HPDE6-E6E7 (cell line): ENCODE measurements around the gene SNAP47.

Source experiments
- DNase-seq: peaks from one replicate; pipeline ENCODE4 v3.0.0; 2011; ENCODE audit warnings: missing footprints; ENCODE audit errors: extremely low spot score

The SNAP47 gene

DNA sequence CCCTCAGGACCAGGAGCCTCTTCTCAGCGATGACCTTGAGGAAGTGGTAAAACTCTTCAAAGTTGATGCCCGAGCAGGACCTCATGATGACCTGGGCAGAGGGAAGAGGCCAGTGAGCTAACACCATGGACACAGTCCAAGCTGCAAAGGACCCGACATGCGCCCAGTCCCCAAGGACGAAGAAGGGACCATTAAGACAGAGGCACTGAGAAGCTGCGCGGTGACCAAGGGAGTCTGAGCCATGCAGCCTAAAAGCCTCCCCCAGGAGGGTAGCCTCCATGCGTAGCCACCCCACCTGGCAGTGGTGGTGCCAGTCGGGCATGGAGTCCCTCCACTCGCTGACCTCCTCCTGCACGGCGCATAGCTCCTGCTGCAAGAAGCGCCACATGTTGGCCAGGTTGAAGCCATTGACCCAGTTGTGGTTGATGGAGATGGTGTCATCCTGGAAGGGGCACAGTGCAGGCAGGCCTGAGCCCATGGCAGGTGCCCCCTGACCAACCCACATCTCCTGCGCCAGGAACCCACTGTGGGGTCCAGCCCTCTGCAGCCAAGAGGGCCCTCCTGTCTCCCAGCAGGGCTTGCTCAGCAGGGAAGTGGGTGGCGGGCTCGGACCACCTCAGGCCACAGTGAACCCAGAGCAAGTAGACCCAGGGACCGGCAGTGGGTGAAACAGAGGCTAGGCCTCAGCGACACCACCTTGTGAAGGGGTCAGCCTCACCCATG lies 2.5 kb upstream of the SNAP47 start:
- no peak for DNase-seq

GRCh38 chr1:227733309-227733705 lies 1.9 kb upstream of the SNAP47 start:
- DNase-seq = no peak

- no peak for DNase-seq
These were observed 1.3 kb upstream of the SNAP47 start for GRCh38 chr1:227733751-227734545.

GRCh38 chr1:227734546-227734855 lies 734 bp upstream of the SNAP47 start:
- no peak for DNase-seq

GRCh38 chr1:227735539-227736285 lies 477 bp downstream of the SNAP47 start:
- no peak for DNase-seq

DNA sequence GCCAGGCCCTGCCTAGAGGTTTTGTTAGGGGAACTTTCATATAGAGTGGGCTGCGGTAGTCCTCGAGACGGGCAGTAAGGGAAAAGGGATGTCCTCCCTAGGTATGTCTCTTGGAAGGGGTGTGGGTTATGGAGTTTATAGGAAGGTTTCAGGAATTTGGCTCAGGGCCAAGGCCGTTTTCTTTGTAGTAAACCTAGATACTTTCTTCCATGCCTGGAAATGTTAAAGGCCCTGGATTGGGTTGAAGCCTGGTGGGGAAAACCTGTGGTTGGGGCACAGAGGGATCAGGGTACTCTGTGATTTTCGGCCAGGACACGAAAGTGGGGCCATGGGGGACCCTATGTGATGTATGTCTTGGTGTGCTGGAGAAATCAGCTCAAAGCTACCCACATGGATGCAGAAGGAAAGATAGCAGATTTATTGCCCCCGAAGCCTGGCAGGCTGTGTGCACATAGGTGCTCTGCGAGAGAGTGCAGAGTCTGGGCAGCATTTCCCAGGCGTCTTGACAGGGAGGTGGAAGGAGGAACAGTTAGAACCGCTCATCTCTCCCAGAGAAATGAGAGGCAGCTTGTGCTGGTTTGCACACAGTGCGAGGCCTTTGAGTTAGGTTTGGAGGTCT lies 1.7 kb downstream of the SNAP47 start:
- no peak for DNase-seq

DNA sequence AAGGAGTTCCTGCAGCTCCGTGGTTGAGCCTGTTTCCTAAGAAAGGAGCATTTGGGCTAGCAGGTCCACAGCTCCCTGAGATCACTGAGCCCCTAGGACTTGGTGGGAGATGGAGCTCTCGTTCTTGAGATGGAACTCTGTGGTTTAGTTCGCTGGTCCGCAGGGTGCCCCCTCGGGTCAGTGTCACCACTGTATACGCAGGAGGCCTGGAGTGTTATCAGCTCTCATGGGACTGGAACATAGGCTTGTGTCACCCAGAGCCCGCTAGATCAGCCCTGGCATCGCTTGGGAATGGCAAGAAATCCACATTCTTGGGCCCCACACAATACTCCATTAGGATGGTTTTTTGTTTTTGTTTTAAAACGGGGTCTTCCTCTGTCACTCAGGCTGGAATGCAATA lies 3.6 kb downstream of the SNAP47 start:
- DNase-seq = no peak

DNA sequence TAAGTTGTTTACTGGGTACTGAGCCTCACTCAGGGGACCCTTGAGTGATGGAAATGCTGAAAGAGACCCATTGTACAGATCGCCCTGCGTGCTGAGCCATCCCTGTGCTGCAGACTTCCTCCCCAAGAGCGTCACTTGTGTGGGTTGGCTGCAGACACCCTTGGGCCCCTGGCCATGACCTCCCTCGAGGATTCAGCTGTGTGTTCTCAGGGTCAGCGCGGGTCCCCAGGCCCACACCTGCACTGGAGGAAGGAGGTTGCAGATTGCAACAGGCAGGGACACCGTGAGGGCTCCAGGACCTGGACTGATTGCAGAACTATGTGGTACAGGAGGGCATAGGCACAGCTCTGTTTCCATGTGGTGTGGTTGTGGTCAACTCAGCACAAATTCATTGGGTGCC lies 4.4 kb downstream of the SNAP47 start:
- DNase-seq = no peak

- no peak for DNase-seq
These were observed 5.2 kb downstream of the SNAP47 start for GRCh38 chr1:227740401-227740960.

DNA sequence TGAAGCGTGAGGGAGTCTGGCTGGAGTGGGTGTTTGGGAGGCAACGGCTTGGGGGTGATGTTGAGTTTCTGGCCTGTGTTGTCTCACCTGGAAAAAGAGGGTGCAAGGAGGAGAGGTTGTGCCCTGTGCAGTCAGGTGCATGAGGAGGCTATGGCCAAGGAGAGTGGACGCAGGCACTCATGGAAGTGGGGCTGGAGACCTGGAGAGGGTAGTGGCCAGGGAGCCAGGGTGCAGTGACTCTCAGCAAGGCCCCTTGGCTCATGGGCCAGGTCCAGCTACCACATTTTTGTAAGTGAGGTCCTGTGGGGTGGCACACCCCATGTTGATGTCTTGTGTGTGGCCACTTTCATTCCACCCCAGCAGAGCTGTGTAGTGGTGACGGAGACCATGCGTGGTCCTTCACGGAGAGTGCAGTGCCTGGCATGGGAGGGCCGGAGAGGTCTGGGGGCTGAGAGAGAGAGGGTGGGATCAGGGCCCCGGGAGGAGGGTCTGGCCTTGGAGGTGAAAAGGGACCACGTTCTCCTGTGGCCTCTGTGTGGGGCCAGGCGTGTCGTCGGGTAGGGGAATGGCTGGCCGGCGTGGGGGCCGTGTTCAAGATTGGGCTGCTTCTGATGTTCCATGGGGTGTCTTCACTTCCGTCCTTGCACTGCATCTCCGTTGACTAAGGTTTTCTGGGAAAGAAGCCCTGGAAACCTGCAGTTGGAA lies 6.1 kb downstream of the SNAP47 start:
- no peak for DNase-seq

DNA sequence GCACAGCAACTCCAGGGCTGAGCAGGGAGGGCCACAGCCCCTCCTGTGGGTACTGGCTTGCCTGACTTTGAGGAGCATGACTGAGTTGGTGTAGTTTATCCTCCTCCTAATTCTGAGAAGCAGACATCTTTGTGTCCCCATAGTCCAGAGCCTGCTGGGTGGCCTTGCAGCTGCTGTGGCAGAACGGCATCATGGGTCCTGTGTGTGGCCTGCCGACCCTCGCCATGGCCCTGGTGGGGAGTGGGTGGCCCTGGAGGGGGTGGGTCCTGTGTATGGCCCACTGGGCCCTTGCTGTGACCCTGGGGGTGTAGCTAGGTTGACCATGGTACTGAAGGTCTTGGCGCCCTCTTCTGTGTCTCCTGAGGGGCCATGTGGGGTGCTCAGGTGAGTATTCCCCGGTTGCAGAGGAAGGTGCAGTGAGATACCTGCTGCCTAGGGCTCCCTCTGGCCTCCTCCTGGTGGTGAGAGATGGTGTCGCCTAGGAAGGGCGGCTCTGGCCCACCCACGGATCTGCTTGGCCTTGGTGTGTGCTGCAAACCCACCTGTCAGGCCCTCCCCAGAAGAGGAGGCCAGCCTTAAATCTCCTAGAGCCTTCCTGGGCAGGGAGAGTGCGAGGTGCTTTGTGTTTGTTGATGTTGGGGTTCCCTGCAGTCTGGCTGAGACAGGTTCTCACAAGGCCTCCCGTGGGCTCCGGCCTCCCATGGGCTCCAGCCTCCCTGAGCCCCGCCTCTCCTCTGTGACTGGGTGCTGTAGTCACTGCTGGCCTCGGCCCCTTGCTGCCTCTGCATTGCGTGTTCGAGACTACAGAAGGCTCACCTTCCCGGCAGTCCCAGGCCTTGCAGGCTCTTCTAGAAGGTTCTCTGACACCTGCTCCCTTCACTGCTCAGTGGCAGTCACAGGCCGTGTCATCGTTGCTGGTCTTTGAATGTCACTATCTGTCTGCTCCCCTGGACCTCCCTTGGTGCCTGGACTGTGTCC lies 7.8 kb downstream of the SNAP47 start:
- DNase-seq = no peak

- no peak for DNase-seq
These were observed 9.4 kb downstream of the SNAP47 start for GRCh38 chr1:227744668-227745067.

GRCh38 chr1:227745568-227746265 lies 10.5 kb downstream of the SNAP47 start:
- DNase-seq = no peak

DNA sequence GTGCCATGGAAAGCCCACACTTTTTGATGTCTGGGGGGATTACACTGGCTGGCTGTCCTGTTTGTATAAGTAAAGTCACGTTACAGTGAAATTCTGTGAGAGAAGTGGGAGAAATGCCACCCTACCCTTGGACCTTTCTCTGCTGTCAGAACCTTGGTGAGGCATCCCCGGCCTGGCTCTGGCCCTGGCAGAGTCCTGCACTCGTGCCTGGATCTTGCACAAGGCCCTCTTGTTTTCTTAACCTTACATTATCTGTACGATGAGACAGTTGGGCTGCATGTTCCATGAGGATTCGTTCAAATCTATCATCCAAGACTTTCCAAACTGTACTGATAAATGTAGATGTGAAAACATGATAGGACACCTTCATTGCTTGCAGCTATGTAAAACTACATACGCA lies 11.4 kb downstream of the SNAP47 start:
- DNase-seq = no peak

GRCh38 chr1:227747382-227747781 lies 12.1 kb downstream of the SNAP47 start:
- DNase-seq = no peak

- DNase-seq = no peak
These were observed 12.8 kb downstream of the SNAP47 start for GRCh38 chr1:227747948-227748495.

GRCh38 chr1:227748496-227749182 lies 13.4 kb downstream of the SNAP47 start:
- DNase-seq = no peak

DNA sequence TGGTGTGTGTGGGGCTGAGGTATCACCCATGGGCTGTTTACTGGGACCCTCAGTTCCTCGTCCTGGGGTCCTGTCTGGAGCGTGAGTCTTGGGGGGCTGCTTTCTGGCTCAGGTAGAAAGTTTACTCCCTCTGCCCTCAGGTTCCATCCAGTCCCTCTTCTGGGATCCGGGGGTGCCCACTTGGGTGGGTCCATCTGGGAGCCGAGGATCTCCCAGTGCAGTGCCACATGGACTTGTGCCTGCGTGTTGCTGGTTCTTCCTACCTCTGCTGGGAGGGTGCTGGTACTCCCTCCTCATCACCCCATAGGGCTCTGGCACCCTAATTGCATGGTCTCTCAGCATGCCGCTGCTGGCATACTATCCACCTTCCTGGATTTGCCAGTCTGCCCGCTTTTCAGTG lies 14.0 kb downstream of the SNAP47 start:
- no peak for DNase-seq
